GM18505 (cell line): ENCODE data around the gene SLC18A3.

Experiments
- ATAC-seq: cut with Tn5 transposase; IDR thresholded peaks from one replicate; pipeline ENCODE4 v1.9.1; 2021; ENCODE audit not compliant: unreplicated experiment
- POLR2A ChIP-seq: IDR thresholded peaks from 4 replicates; pipeline ENCODE4 v1.6.1; 2011; ENCODE audit warnings: borderline replicate concordance; ENCODE audit not compliant: insufficient read depth, insufficient read length; ENCODE audit errors: extremely low read depth

Gene SLC18A3

GRCh38 chr10:49585387-49585786, 24.7 kb upstream of the SLC18A3 start:
- no peak for ATAC-seq
- TF ChIP-seq POLR2A, result no peak

- no peak for ATAC-seq
- no peak for TF ChIP-seq POLR2A
Observed at GRCh38 chr10:49587981-49588380, 22.1 kb upstream of the SLC18A3 start.

GRCh38 chr10:49592726-49593563, 17.2 kb upstream of the SLC18A3 start:
- ATAC-seq, result peak; percentile 69
- no peak for TF ChIP-seq POLR2A

GRCh38 chr10:49593564-49593875, 16.6 kb upstream of the SLC18A3 start:
- ATAC-seq, result no peak
- TF ChIP-seq POLR2A, result no peak

- no peak for TF ChIP-seq POLR2A
- ATAC-seq, result no peak
Observed at GRCh38 chr10:49593998-49594397, 16.1 kb upstream of the SLC18A3 start.

GRCh38 chr10:49594594-49594993, 15.5 kb upstream of the SLC18A3 start:
- ATAC-seq, result no peak

GRCh38 chr10:49595003-49595712, 15.0 kb upstream of the SLC18A3 start:
- no peak for ATAC-seq
- TF ChIP-seq POLR2A, result no peak

More at GRCh38 chr10:49594594-49594993, 15.5 kb upstream of the SLC18A3 start:
- no peak for TF ChIP-seq POLR2A

- no peak for TF ChIP-seq POLR2A
- ATAC-seq, result no peak
Observed at GRCh38 chr10:49595713-49596492, 14.2 kb upstream of the SLC18A3 start.

- TF ChIP-seq POLR2A, result no peak
- ATAC-seq, result no peak
Observed at GRCh38 chr10:49596493-49596809, 13.7 kb upstream of the SLC18A3 start.

GRCh38 chr10:49596836-49597235, 13.3 kb upstream of the SLC18A3 start:
- ATAC-seq, result no peak
- no peak for TF ChIP-seq POLR2A

GRCh38 chr10:49597426-49598163, 12.5 kb upstream of the SLC18A3 start:
- TF ChIP-seq POLR2A, result no peak
- no peak for ATAC-seq

- no peak for TF ChIP-seq POLR2A
- no peak for ATAC-seq
Observed at GRCh38 chr10:49598164-49598856, 11.8 kb upstream of the SLC18A3 start.
